Smooth muscle cell (in vitro differentiated cells): ENCODE data around the gene BHLHA9. TPM values are rescaled to one million over a fixed set of nuclear protein-coding genes. Genes with fewer than 3 reads are reported as not detected.
"Not testable (repeated sequence)": the region's sequence is repeated elsewhere in the genome, so short reads cannot be mapped to it uniquely, and the experiment has no call there.

Experiments
- DNase-seq: peaks from one replicate; lab custom pipeline; 2025; ENCODE audit not compliant: unreplicated experiment; lab: John Stamatoyannopoulos, UW
- H2AFZ ChIP-seq: fragments of 200-600 bp; sonication (generic); 2 replicates; pipeline ENCODE4 v1.6.0; 2016; ENCODE audit warnings: antibody characterized with exemption, low read depth, mild to moderate bottlenecking
- H3F3A ChIP-seq: fragments of 200-600 bp; sonication (generic); 2 replicates; pipeline ENCODE4 v1.6.0; 2017; ENCODE audit warnings: antibody characterized with exemption, low read depth
- H3K27ac ChIP-seq: fragments of 200-600 bp; sonication (generic); 2 replicates; pipeline ENCODE4 v1.5.1; 2016; ENCODE audit warnings: low read depth, mild to moderate bottlenecking
- H3K27me3 ChIP-seq: fragments of 200-600 bp; sonication (generic); 2 replicates; pipeline ENCODE4 v1.6.1; 2016; ENCODE audit warnings: low read depth, mild to moderate bottlenecking
- H3K36me3 ChIP-seq: fragments of 200-600 bp; sonication (generic); 2 replicates; pipeline ENCODE4 v1.5.1; 2016; ENCODE audit warnings: low read depth
- H3K4me1 ChIP-seq: fragments of 200-600 bp; sonication (generic); 2 replicates; pipeline ENCODE4 v1.5.1; 2016; ENCODE audit warnings: low read depth
- H3K4me2 ChIP-seq: fragments of 200-600 bp; sonication (generic); 2 replicates; pipeline ENCODE4 v1.6.0; 2016; ENCODE audit warnings: mild to moderate bottlenecking
- H3K4me3 ChIP-seq: fragments of 200-600 bp; sonication (generic); 2 replicates; pipeline ENCODE4 v1.5.1; 2016; ENCODE audit warnings: mild to moderate bottlenecking
- H3K79me2 ChIP-seq: fragments of 200-600 bp; sonication (generic); 2 replicates; pipeline ENCODE4 v1.6.0; 2016; ENCODE audit warnings: low read depth, mild to moderate bottlenecking
- H3K9ac ChIP-seq: fragments of 200-600 bp; sonication (generic); 2 replicates; pipeline ENCODE4 v1.6.0; 2016; ENCODE audit warnings: low read depth
- H3K9me3 ChIP-seq: fragments of 200-600 bp; sonication (generic); replicated peaks from 2 replicates; pipeline ENCODE4 v1.5.1; 2016; ENCODE audit warnings: low read depth
- H4K20me1 ChIP-seq: fragments of 200-600 bp; sonication (generic); 2 replicates; pipeline ENCODE4 v1.6.0; 2016; ENCODE audit warnings: low read depth
- WGBS: methylation state at CpG from one replicate; pipeline ENCODE4 v1.1.7; 2016; ENCODE audit warnings: low lambda C conversion rate; 5-methylcytosine and 5-hydroxymethylcytosine counted together
- polyA plus RNA-seq: library from polyadenylated mRNA; unstranded; fragments of >200 nt; fragmentation: Nextera tagmentation; extraction: Ambion mirVana; gene quantifications from 2 replicates; pipeline ENCODE4 v1.2.1, GENCODE V29; 2016
- total RNA-seq: library from RNA; depleted of rRNA; stranded (reverse); fragments of >200 nt; gene quantifications from 2 replicates; pipeline ENCODE4 v1.2.3, GENCODE V29; 2014
- TF ChIP-seq, protein P1 (sequence below): fragments of 200-600 bp; sonication (generic); IDR thresholded peaks from 2 replicates; pipeline ENCODE4 v1.5.1; 2017; ENCODE audit warnings: borderline replicate concordance, mild to moderate bottlenecking, antibody characterized with exemption; ENCODE audit not compliant: insufficient read depth, poor library complexity, severe bottlenecking

BHLHA9 gene
- total and polyA plus RNA-seq, 2 experiments from 2014 or later: not detected

DNA sequence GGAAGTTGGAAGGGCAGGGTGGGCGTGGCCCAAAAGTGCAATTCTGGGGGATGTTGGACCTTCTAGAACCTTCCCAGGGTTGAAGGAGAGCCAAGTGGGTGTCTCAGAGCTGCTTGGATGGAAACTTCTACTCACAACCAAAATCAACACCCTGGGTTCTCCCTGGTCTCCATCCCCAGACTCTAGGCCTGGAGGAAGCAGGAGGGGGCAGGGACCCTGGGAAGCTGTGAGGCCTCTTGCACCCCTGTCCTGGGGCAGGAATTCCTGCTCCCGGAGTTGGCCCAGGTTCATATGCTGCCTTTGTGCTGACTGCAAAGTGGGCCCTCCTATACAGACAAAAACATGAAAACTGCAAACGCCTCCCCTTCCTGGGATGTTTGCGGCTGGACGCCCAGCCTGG, 34.3 kb downstream of the BHLHA9 start:
- H3K4me3 ChIP-seq: no peak overlapping the region
- H3K4me2 ChIP-seq: no peak overlapping the region
- H3K36me3 ChIP-seq: no peaks in the 10 kb centered on the region
- H3K4me1 ChIP-seq: no peaks in the 10 kb centered on the region
- H3F3A ChIP-seq: no peaks in the 10 kb centered on the region
- H3K9ac ChIP-seq: no peak overlapping the region
- H3K27me3 ChIP-seq: no peaks in the 10 kb centered on the region
- no peaks in the 10 kb centered on the region for H4K20me1 ChIP-seq
- no peak for DNase-seq
- no peaks in the 10 kb centered on the region for H3K79me2 ChIP-seq
- no peaks in the 10 kb centered on the region for H3K9me3 ChIP-seq
- H2AFZ ChIP-seq: no peak overlapping the region
- TF ChIP-seq, protein P1, sequence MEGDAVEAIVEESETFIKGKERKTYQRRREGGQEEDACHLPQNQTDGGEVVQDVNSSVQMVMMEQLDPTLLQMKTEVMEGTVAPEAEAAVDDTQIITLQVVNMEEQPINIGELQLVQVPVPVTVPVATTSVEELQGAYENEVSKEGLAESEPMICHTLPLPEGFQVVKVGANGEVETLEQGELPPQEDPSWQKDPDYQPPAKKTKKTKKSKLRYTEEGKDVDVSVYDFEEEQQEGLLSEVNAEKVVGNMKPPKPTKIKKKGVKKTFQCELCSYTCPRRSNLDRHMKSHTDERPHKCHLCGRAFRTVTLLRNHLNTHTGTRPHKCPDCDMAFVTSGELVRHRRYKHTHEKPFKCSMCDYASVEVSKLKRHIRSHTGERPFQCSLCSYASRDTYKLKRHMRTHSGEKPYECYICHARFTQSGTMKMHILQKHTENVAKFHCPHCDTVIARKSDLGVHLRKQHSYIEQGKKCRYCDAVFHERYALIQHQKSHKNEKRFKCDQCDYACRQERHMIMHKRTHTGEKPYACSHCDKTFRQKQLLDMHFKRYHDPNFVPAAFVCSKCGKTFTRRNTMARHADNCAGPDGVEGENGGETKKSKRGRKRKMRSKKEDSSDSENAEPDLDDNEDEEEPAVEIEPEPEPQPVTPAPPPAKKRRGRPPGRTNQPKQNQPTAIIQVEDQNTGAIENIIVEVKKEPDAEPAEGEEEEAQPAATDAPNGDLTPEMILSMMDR: no peak
- no peak overlapping the region for H3K27ac ChIP-seq
- 87% methylated on average over 5 of the region's 5 CpGs for WGBS

DNA sequence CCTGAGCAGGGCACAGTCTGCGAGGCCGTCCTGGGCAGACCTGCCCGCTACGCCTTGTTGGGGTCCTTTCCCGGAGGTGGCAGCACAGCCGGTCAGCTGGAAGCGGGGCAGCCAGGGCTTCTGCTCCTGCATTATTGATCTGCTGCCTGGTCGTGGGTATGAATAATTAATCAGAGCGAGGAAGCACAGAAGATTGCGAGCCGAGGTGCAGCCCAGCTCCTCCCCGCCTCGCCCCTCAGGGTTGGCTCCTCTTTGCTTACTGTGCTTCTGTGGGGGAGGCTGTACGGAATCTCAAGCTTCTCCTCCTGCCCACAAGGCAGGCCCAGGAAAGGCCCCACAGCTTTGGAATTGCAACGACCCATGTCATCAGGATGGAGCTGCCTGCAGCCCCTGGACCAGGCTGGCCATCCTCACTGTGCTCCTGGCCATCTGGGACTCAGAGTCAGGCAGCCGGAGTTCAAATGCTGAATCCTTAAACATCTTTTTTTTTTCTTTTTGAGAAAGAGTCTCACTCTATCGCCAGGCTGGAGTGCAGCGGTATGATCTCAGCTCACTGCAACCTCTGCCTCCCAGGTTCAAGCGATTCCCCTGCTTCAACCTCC, 34.8 kb downstream of the BHLHA9 start:
- no peak overlapping the region for H2AFZ ChIP-seq
- H3K36me3 ChIP-seq: no peaks in the 10 kb centered on the region
- no peaks in the 10 kb centered on the region for H3K27me3 ChIP-seq
- H3K4me2 ChIP-seq: no peak overlapping the region
- H3F3A ChIP-seq: no peaks in the 10 kb centered on the region
- TF ChIP-seq, protein P1: no peak
- H4K20me1 ChIP-seq: no peaks in the 10 kb centered on the region
- no peak for DNase-seq
- no peak overlapping the region for H3K27ac ChIP-seq
- no peaks in the 10 kb centered on the region for H3K4me1 ChIP-seq
- no peaks in the 10 kb centered on the region for H3K9me3 ChIP-seq
- no peak overlapping the region for H3K9ac ChIP-seq
- no peaks in the 10 kb centered on the region for H3K79me2 ChIP-seq
- H3K4me3 ChIP-seq: no peak overlapping the region
- 89% methylated on average over 19 of the region's 19 CpGs for WGBS

DNA sequence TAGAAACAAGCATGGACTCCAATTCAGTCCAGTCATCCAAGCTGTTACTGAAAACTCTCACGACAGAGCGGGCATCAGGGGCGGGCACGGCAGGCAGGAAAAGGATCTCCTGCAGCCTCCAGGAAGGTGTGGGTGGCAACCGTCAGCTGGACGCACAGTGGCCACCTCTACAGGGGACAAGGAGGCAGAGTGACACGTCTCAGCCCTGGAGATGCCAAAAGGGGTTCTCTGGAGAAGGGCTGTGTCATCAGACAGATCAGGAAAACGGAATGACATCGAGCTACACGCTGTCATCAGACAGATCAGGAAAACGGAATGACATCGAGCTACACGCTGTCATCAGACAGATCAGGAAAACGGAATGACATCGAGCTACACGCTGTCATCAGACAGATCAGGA, 37.6 kb downstream of the BHLHA9 start:
- H3K9me3 ChIP-seq, H3K4me3 ChIP-seq: not testable (repeated sequence)
- WGBS: 86% methylated on average over 13 of the region's 16 CpGs

DNA sequence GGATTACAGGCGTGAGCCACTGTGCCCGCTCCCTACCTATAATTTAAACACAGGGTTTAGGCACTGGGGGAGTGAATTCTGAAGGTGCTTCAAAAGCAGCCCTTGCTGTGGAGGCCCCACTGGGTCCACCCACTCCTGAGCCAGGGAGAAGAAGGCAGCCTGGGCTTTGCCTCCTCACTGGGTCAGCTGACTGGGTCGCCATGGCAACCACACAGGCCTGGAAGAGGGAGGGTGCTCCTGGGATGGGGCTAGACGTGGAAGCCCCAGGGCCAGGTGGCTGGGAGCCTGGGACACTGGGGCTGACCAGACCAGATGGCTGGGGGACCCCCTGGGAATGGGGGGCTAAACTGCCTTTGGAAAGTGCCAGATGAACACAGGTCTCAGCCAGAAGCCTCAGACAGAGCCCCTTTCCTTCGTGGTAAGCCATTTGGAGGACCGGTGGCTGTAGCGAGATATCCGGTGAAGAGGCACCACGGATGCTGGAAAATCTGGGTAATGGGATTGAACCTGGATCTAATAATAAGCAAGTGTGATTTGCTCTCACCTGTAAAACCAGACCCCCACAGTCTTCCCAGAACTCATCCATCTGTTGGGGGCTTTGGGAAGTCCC, 42.1 kb downstream of the BHLHA9 start:
- Histone ChIP-seq H3K4me3 (no peak overlapping the region), H4K20me1 (no peaks in the 10 kb centered on the region), H3K79me2 (no peaks in the 10 kb centered on the region), H3K4me2 (no peak overlapping the region), H3K27ac (no peak overlapping the region), H3K27me3 (no peaks in the 10 kb centered on the region), H3K36me3 (no peaks in the 10 kb centered on the region), H3K9ac (no peak overlapping the region), H2AFZ (no peak overlapping the region), H3K4me1 (no peaks in the 10 kb centered on the region), H3F3A (no peaks in the 10 kb centered on the region), H3K9me3 (no peaks in the 10 kb centered on the region)
- DNase-seq: no peak
- WGBS: 68% methylated on average over 9 of the region's 9 CpGs
- TF ChIP-seq, protein P1: no peak

More for the DNA sequence above, 37.6 kb downstream of the BHLHA9 start:
- H3F3A ChIP-seq, H3K9ac ChIP-seq, H3K4me2 ChIP-seq, DNase-seq, H4K20me1 ChIP-seq, H3K27ac ChIP-seq, H3K79me2 ChIP-seq, H2AFZ ChIP-seq, H3K4me1 ChIP-seq, H3K36me3 ChIP-seq, H3K27me3 ChIP-seq: not testable (repeated sequence)
